ENCODE measurements around the gene ZNF438.

ZNF438 gene

DNA sequence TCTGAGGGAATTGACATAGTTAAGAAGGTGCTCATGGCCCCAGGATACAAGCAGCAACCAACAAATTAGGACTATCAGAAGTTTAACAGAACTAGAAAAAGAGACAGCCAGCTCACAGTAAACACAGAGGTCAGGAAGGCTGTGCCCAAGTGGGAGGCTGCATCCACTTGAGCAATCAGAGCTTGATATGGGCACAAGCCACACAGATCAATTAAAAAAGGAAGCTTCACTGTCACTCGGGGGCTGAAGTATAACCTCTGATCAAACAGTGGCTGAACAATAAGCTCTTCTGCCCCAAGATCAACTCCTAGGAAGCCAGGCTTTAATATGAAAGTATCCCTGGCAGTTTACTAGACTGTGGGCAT is 40.0 kb downstream of the ZNF438 start:
- Histone ChIP-seq H3K4me3 (ENCODE audit: insufficient read depth in 1 of 2, low read depth in 1 of 2, low read length in 2 of 2) (no peak overlapping the region), H3K23ac (ENCODE audit: low read length in 2 of 2) (no peak overlapping the region), H3K9me3 (ENCODE audit: control insufficient read depth, low read length) (peaks cover 26% of the 10 kb centered on the region), H3K27me3 (ENCODE audit: control insufficient read depth in 1 of 2, insufficient read depth in 1 of 2, low read length in 2 of 2) (no peaks in the 10 kb centered on the region), H3K79me1 (replicated peaks; ENCODE audit: low read length, poor library complexity, severe bottlenecking) (peaks cover 24% of the 10 kb centered on the region), H2AK5ac (ENCODE audit: low read length, severe bottlenecking) (no peak overlapping the region), H3K14ac (ENCODE audit: low read length in 2 of 2) (no peak overlapping the region), H2AFZ (ENCODE audit: low read depth, low read length) (no peak overlapping the region), H2BK12ac (ENCODE audit: low read length in 2 of 2) (peak overlapping the region in 1 of 2 experiments; percentile 15), H3K4me1 (ENCODE audit: control insufficient read depth, insufficient read depth, low read depth, low read length) (no peaks in the 10 kb centered on the region), H3K4ac (ENCODE audit: low read depth in 1 of 2, low read length in 2 of 2) (no peak overlapping the region), H2BK15ac (ENCODE audit: low read depth, poor library complexity, severe bottlenecking) (no peak overlapping the region), H3K9ac (ENCODE audit: low read length) (no peak overlapping the region), H3K27ac (ENCODE audit: low read length, poor library complexity, severe bottlenecking) (no peak overlapping the region), H4K8ac (ENCODE audit: low read length) (no peak overlapping the region), H3K18ac (ENCODE audit: low read depth in 1 of 2, low read length in 2 of 2) (peak overlapping the region; percentile 48 to 69), H3K4me2 (ENCODE audit: low read length, poor library complexity, severe bottlenecking) (no peak overlapping the region), H2BK120ac (ENCODE audit: low read depth, low read length) (no peak overlapping the region), H2BK5ac (ENCODE audit: low read depth, low read length, poor library complexity, severe bottlenecking) (no peak overlapping the region), H4K91ac (ENCODE audit: low read length) (no peak overlapping the region), H3K36me3 (ENCODE audit: control insufficient read depth in 1 of 2, insufficient read depth in 2 of 2, low read depth in 1 of 2, low read length in 2 of 2) (peaks cover 3 to 17% of the 10 kb centered on the region in 2 experiments)
- 89% methylated on average over 1 of the region's 1 CpG for WGBS
- no peak for DNase-seq

GRCh38 chr10:30990971-30991646 is 40.6 kb downstream of the ZNF438 start:
- Histone ChIP-seq H3K23ac (ENCODE audit: low read length in 2 of 2) (no peak overlapping the region), H3K9ac (ENCODE audit: low read length) (no peak overlapping the region), H4K8ac (ENCODE audit: low read length) (no peak overlapping the region), H4K91ac (ENCODE audit: low read length) (no peak overlapping the region), H2AFZ (ENCODE audit: low read depth, low read length) (no peak overlapping the region), H2BK120ac (ENCODE audit: low read depth, low read length) (no peak overlapping the region), H3K4ac (ENCODE audit: low read depth in 1 of 2, low read length in 2 of 2) (peak overlapping the region in 1 of 2 experiments; percentile 6), H3K9me3 (ENCODE audit: control insufficient read depth, low read length) (peaks cover 26% of the 10 kb centered on the region), H3K18ac (ENCODE audit: low read depth in 1 of 2, low read length in 2 of 2) (peak overlapping the region; percentile 18 to 69), H3K4me2 (ENCODE audit: low read length, poor library complexity, severe bottlenecking) (no peak overlapping the region), H3K79me1 (replicated peaks; ENCODE audit: low read length, poor library complexity, severe bottlenecking) (peaks cover 24% of the 10 kb centered on the region), H3K36me3 (ENCODE audit: control insufficient read depth in 1 of 2, insufficient read depth in 2 of 2, low read depth in 1 of 2, low read length in 2 of 2) (peaks cover 3 to 17% of the 10 kb centered on the region in 2 experiments), H3K4me3 (ENCODE audit: insufficient read depth in 1 of 2, low read depth in 1 of 2, low read length in 2 of 2) (no peak overlapping the region), H3K4me1 (ENCODE audit: control insufficient read depth, insufficient read depth, low read depth, low read length) (no peaks in the 10 kb centered on the region), H2AK5ac (ENCODE audit: low read length, severe bottlenecking) (no peak overlapping the region), H3K27me3 (ENCODE audit: control insufficient read depth in 1 of 2, insufficient read depth in 1 of 2, low read length in 2 of 2) (no peaks in the 10 kb centered on the region), H2BK5ac (ENCODE audit: low read depth, low read length, poor library complexity, severe bottlenecking) (no peak overlapping the region), H2BK12ac (ENCODE audit: low read length in 2 of 2) (peak overlapping the region in 1 of 2 experiments; percentile 15), H2BK15ac (ENCODE audit: low read depth, poor library complexity, severe bottlenecking) (peak overlapping the region; percentile 44), H3K14ac (ENCODE audit: low read length in 2 of 2) (no peak overlapping the region), H3K27ac (ENCODE audit: low read length, poor library complexity, severe bottlenecking) (no peak overlapping the region)
- no peak for DNase-seq
- 100% methylated on average over 2 of the region's 2 CpGs for WGBS

GRCh38 chr10:30990351-30990750 is 41.3 kb downstream of the ZNF438 start:
- no peak overlapping the region for H2AFZ ChIP-seq (ENCODE audit: low read depth, low read length)
- no peak overlapping the region for H3K14ac ChIP-seq (ENCODE audit: low read length in 2 of 2)
- peaks cover 3 to 17% of the 10 kb centered on the region in 2 experiments for H3K36me3 ChIP-seq (ENCODE audit: control insufficient read depth in 1 of 2, insufficient read depth in 2 of 2, low read depth in 1 of 2, low read length in 2 of 2)
- H3K4me3 ChIP-seq (ENCODE audit: insufficient read depth in 1 of 2, low read depth in 1 of 2, low read length in 2 of 2), result no peak overlapping the region
- H2BK5ac ChIP-seq (ENCODE audit: low read depth, low read length, poor library complexity, severe bottlenecking), result no peak overlapping the region
- H4K91ac ChIP-seq (ENCODE audit: low read length), result no peak overlapping the region
- no peak overlapping the region for H3K18ac ChIP-seq (ENCODE audit: low read depth in 1 of 2, low read length in 2 of 2)
- H4K8ac ChIP-seq (ENCODE audit: low read length), result no peak overlapping the region
- H3K27ac ChIP-seq (ENCODE audit: low read length, poor library complexity, severe bottlenecking), result no peak overlapping the region
- peaks cover 24% of the 10 kb centered on the region for H3K79me1 ChIP-seq (replicated peaks; ENCODE audit: low read length, poor library complexity, severe bottlenecking)
- H3K4ac ChIP-seq (ENCODE audit: low read depth in 1 of 2, low read length in 2 of 2), result no peak overlapping the region
- H2AK5ac ChIP-seq (ENCODE audit: low read length, severe bottlenecking), result no peak overlapping the region
- no peaks in the 10 kb centered on the region for H3K27me3 ChIP-seq (ENCODE audit: control insufficient read depth in 1 of 2, insufficient read depth in 1 of 2, low read length in 2 of 2)
- H3K9ac ChIP-seq (ENCODE audit: low read length), result no peak overlapping the region
- H2BK15ac ChIP-seq (ENCODE audit: low read depth, poor library complexity, severe bottlenecking), result no peak overlapping the region
- no peak overlapping the region for H3K4me2 ChIP-seq (ENCODE audit: low read length, poor library complexity, severe bottlenecking)
- WGBS, result no CpG with 5 or more reads among the region's 2 CpGs
- no peaks in the 10 kb centered on the region for H3K4me1 ChIP-seq (ENCODE audit: control insufficient read depth, insufficient read depth, low read depth, low read length)
- H3K23ac ChIP-seq (ENCODE audit: low read length in 2 of 2), result no peak overlapping the region
- no peak for DNase-seq
- no peak overlapping the region for H2BK12ac ChIP-seq (ENCODE audit: low read length in 2 of 2)
- H2BK120ac ChIP-seq (ENCODE audit: low read depth, low read length), result no peak overlapping the region
- H3K9me3 ChIP-seq (ENCODE audit: control insufficient read depth, low read length), result peaks cover 27% of the 10 kb centered on the region

- Histone ChIP-seq H2BK12ac (ENCODE audit: low read length in 2 of 2) (no peak overlapping the region), H3K27me3 (ENCODE audit: control insufficient read depth in 1 of 2, insufficient read depth in 1 of 2, low read length in 2 of 2) (no peaks in the 10 kb centered on the region)
- WGBS, result no CpG with 5 or more reads among the region's 1 CpG
These were observed 42.7 kb downstream of the ZNF438 start for GRCh38 chr10:30988831-30989435.

More at GRCh38 chr10:30988831-30989435, 42.7 kb downstream of the ZNF438 start:
- H3K23ac ChIP-seq (ENCODE audit: low read length in 2 of 2), result no peak overlapping the region
- no peak overlapping the region for H4K91ac ChIP-seq (ENCODE audit: low read length)
- H3K9ac ChIP-seq (ENCODE audit: low read length), result peak overlapping the region; percentile 46
- H3K4ac ChIP-seq (ENCODE audit: low read depth in 1 of 2, low read length in 2 of 2), result no peak overlapping the region
- H2AK5ac ChIP-seq (ENCODE audit: low read length, severe bottlenecking), result no peak overlapping the region
- no peak overlapping the region for H3K14ac ChIP-seq (ENCODE audit: low read length in 2 of 2)
- no peak overlapping the region for H2AFZ ChIP-seq (ENCODE audit: low read depth, low read length)
- H3K4me3 ChIP-seq (ENCODE audit: insufficient read depth in 1 of 2, low read depth in 1 of 2, low read length in 2 of 2), result no peak overlapping the region
- no peak overlapping the region for H2BK120ac ChIP-seq (ENCODE audit: low read depth, low read length)
- H2BK15ac ChIP-seq (ENCODE audit: low read depth, poor library complexity, severe bottlenecking), result no peak overlapping the region
- H3K36me3 ChIP-seq (ENCODE audit: control insufficient read depth in 1 of 2, insufficient read depth in 2 of 2, low read depth in 1 of 2, low read length in 2 of 2), result peaks cover 3 to 10% of the 10 kb centered on the region in 2 experiments
- DNase-seq, result peak; percentile 35
- no peak overlapping the region for H3K27ac ChIP-seq (ENCODE audit: low read length, poor library complexity, severe bottlenecking)
- no peak overlapping the region for H3K18ac ChIP-seq (ENCODE audit: low read depth in 1 of 2, low read length in 2 of 2)
- no peaks in the 10 kb centered on the region for H3K4me1 ChIP-seq (ENCODE audit: control insufficient read depth, insufficient read depth, low read depth, low read length)
- peaks cover 17% of the 10 kb centered on the region for H3K9me3 ChIP-seq (ENCODE audit: control insufficient read depth, low read length)
- peaks cover 18% of the 10 kb centered on the region for H3K79me1 ChIP-seq (replicated peaks; ENCODE audit: low read length, poor library complexity, severe bottlenecking)
- H4K8ac ChIP-seq (ENCODE audit: low read length), result no peak overlapping the region
- H2BK5ac ChIP-seq (ENCODE audit: low read depth, low read length, poor library complexity, severe bottlenecking), result no peak overlapping the region
- no peak overlapping the region for H3K4me2 ChIP-seq (ENCODE audit: low read length, poor library complexity, severe bottlenecking)

All from mesenchymal stem cell (in vitro differentiated cells and primary cell).